ENCODE data around the gene E2F8. TPM values are rescaled to one million over a fixed set of nuclear protein-coding genes. Genes with fewer than 3 reads are reported as not detected.

The E2F8 gene
- polyA plus RNA-seq, 2 of the 4 experiments (the other 2 are of a cell fraction), result 5.7 to 7.4 TPM

DNA sequence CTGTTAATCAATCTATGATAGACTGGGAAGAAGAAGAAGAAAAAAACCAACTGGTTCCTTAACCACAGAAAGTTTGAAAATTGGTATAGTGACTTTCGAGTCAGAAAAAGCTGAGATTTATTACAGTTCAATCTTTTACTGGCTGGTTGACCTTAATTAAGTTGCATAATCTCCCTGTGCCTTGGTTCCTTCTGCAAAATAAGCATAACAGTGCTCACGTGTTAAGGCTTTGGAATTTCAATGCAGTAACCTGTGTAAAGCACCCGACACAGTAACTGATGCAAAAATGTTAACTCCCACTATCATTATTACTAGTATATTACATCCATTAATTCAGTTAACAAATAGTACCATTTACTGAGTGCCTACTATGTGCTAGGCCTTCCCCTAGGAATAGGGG lies 22.6 kb upstream of the E2F8 start:
- no peak overlapping the region for H3K27ac ChIP-seq
- POLR2A ChIA-PET, result no interaction called here

DNA sequence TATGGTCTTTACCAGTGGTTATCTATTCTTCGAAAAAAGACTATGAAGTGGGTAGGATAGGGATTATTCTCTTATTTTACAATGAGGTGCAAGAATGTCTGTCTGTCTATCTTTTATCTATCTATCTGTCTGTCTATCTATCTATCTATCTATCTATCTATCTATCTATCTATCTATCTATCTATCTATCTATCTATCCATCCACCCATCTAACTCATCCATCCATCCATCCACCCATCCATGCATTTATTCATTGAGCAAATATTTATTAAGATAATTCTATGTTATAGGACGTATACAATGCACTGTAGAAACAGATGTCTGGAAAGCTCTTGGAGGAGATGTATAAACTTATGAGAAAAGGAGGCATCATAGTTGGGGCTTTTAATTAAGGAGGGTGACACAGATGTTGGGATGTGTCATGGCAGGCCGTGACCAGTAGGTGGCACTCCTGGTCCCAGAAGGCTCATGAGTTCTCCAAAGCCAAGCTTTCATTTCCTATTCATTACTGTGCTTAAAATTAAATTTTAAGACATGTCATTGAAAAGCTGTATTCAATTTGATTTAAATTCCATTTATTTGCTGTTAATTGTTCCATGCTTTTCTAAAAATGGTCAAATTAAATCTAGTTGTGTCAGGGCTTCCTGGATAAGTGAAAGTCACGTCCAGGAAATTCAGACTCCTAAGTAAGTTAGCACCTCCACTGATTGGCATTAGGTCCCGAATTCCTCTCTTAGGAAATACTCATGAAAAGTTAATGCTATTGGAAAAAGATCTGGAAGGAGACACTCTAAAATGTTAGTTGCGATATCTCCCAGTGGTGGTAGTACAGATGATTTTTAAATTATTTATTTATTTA lies 19.0 kb upstream of the E2F8 start:
- peak; percentile 70 for FAIRE-seq
- 43% methylated on average over 6 of the region's 6 CpGs for whole genome bisulfite sequencing (ENCODE audit: missing lambda C conversion rate)
- DNase-seq (ENCODE audit: low read depth in 1 of 2, low spot score in 1 of 2), result peak; percentile 40 to 62
- Histone ChIP-seq H3K4me2 (peak overlapping the region; percentile 56; the same call in 2 of the 3 replicates), H3K4me1 (no peaks in the 10 kb centered on the region), H3K27ac (no peak overlapping the region), H3K4me3 (no peak overlapping the region), H3K9me3 (no peaks in the 10 kb centered on the region)
- ChIA-PET POLR2A (no interaction called here), CTCF (interaction anchor here (0.6 to 5.5 kb wide), 60 partner anchors 8 to 1511 kb away, joined by 3 to 104 read pairs (median 4); partner anchors contain the start of genes CSRP3 and ZDHHC13)
- TF ChIP-seq RAD21 (conservative IDR thresholded peaks at IDR 0.05 in 1 of 2, IDR thresholded peaks at IDR 0.05 in 1 of 2) (peak; percentile 83), ESRRA (IDR thresholded peaks at IDR 0.05; ENCODE audit: borderline replicate concordance, low read length) (no peak), ZFP36 (IDR thresholded peaks at IDR 0.05; ENCODE audit: borderline replicate concordance, partially characterized antibody) (no peak), SMC3 (IDR thresholded peaks at IDR 0.05) (peak; percentile 86), PHF8 (IDR thresholded peaks at IDR 0.05; ENCODE audit: borderline replicate concordance, low read depth) (no peak), POLR2A (IDR thresholded peaks at IDR 0.05; ENCODE audit: low read length) (no peak), CEBPB (IDR thresholded peaks at IDR 0.05) (no peak), NR3C1 (IDR thresholded peaks at IDR 0.05) (no peak)
- TF ChIP-seq, protein P1, sequence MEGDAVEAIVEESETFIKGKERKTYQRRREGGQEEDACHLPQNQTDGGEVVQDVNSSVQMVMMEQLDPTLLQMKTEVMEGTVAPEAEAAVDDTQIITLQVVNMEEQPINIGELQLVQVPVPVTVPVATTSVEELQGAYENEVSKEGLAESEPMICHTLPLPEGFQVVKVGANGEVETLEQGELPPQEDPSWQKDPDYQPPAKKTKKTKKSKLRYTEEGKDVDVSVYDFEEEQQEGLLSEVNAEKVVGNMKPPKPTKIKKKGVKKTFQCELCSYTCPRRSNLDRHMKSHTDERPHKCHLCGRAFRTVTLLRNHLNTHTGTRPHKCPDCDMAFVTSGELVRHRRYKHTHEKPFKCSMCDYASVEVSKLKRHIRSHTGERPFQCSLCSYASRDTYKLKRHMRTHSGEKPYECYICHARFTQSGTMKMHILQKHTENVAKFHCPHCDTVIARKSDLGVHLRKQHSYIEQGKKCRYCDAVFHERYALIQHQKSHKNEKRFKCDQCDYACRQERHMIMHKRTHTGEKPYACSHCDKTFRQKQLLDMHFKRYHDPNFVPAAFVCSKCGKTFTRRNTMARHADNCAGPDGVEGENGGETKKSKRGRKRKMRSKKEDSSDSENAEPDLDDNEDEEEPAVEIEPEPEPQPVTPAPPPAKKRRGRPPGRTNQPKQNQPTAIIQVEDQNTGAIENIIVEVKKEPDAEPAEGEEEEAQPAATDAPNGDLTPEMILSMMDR (IDR thresholded peaks at IDR 0.05), result peak; percentile 89
- peak; percentile 73 to 92; a peak in 5 of 6 replicates for ATAC-seq

More for the DNA sequence above, 22.6 kb upstream of the E2F8 start:
- TF ChIP-seq GATA3 (IDR thresholded peaks at IDR 0.05; ENCODE audit: borderline replicate concordance) (no peak), RARB (CRISPR knock-in tag; IDR thresholded peaks at IDR 0.05) (no peak), NFE2L2 (conservative IDR thresholded peaks at IDR 0.05; ENCODE audit: low read length) (no peak), KDM1A (IDR thresholded peaks at IDR 0.05; ENCODE audit: low read depth) (no peak), TFCP2L1 (CRISPR knock-in tag; IDR thresholded peaks at IDR 0.05) (no peak), BHLHE40 (IDR thresholded peaks at IDR 0.05; ENCODE audit: low read depth, low read length) (no peak), RCOR1 (IDR thresholded peaks at IDR 0.05; ENCODE audit: low read depth, low read length) (no peak), RFX5 (IDR thresholded peaks at IDR 0.05) (no peak), RNF2 (IDR thresholded peaks at IDR 0.05; ENCODE audit: borderline replicate concordance, low read depth) (no peak)
- TF ChIP-seq, protein P2, sequence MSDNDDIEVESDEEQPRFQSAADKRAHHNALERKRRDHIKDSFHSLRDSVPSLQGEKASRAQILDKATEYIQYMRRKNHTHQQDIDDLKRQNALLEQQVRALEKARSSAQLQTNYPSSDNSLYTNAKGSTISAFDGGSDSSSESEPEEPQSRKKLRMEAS (IDR thresholded peaks at IDR 0.05), result no peak
- DNase-seq (ENCODE audit: low read depth in 1 of 2, low spot score in 1 of 2) (no peak), ATAC-seq (no peak), FAIRE-seq (no peak)
- no peak overlapping the region for H3K4me2 ChIP-seq
- H3K4me3 ChIP-seq, result no peak overlapping the region
- CTCF ChIA-PET, result interaction anchor here (1.2 to 1.5 kb wide), 5 partner anchors 14 to 292 kb away, joined by 3 to 6 read pairs (median 4); no protein-coding TSS in a partner anchor
- no peaks in the 10 kb centered on the region for H3K4me1 ChIP-seq
- WGBS (ENCODE audit: missing lambda C conversion rate), result 62% methylated on average over 3 of the region's 3 CpGs
- H3K9me3 ChIP-seq, result no peaks in the 10 kb centered on the region

DNA sequence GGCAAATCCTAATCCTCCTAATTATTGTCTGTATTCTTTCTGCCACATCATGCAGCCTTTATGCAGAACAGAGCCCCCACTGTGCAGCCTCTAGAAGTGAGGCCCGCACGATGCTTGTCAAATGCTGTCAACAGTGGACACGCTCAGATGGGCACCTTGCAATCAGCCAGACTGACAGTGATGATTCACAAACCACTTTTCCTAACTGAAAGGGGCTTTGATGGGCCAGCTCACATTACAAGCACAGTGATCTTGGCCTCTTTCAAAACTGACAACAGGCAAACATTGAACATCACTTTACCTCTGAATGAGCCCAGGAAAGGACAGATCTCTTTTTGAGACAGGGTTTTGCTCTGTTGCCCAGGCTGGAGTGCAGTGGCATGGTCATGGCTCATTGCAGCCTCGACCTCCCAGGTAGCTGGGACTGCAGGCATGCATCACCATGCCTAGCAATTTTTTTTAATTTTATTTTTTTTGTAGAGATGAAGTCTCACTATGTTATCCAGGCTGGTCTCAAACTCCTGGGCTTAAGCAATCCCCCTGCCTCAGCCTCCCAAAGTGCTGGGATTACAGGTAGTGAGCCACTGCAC lies 18.0 kb upstream of the E2F8 start:
- H3K4me3 ChIP-seq, result no peak overlapping the region
- no peak overlapping the region for H3K4me2 ChIP-seq
- no peaks in the 10 kb centered on the region for H3K9me3 ChIP-seq
- no peak for ATAC-seq
- no peak for DNase-seq (ENCODE audit: low read depth in 1 of 2, low spot score in 1 of 2)
- POLR2A ChIA-PET, result no interaction called here
- CTCF ChIA-PET, result interaction anchor here (1.0 to 5.5 kb wide), 39 partner anchors 10 to 645 kb away, joined by 3 to 104 read pairs (median 5); partner anchors contain the start of genes CSRP3 and ZDHHC13
- no peaks in the 10 kb centered on the region for H3K4me1 ChIP-seq
- 44% methylated on average over 4 of the region's 4 CpGs for WGBS (ENCODE audit: missing lambda C conversion rate)
- FAIRE-seq, result no peak
- H3K27ac ChIP-seq, result no peak overlapping the region
- no peak for TF ChIP-seq HOXB13 (CRISPR knock-in tag; IDR thresholded peaks at IDR 0.05; ENCODE audit: low read depth)
- no peak for TF ChIP-seq EHF (CRISPR knock-in tag; IDR thresholded peaks at IDR 0.05)
- no peak for TF ChIP-seq TFCP2L1 (CRISPR knock-in tag; IDR thresholded peaks at IDR 0.05)
- TF ChIP-seq, protein P2 (IDR thresholded peaks at IDR 0.05), result no peak
- no peak for TF ChIP-seq EP300 (IDR thresholded peaks at IDR 0.05)
- TF ChIP-seq, protein P3, sequence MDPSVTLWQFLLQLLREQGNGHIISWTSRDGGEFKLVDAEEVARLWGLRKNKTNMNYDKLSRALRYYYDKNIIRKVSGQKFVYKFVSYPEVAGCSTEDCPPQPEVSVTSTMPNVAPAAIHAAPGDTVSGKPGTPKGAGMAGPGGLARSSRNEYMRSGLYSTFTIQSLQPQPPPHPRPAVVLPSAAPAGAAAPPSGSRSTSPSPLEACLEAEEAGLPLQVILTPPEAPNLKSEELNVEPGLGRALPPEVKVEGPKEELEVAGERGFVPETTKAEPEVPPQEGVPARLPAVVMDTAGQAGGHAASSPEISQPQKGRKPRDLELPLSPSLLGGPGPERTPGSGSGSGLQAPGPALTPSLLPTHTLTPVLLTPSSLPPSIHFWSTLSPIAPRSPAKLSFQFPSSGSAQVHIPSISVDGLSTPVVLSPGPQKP (IDR thresholded peaks at IDR 0.05; ENCODE audit: low read depth, low read length), result no peak
- TF ChIP-seq, protein P4, sequence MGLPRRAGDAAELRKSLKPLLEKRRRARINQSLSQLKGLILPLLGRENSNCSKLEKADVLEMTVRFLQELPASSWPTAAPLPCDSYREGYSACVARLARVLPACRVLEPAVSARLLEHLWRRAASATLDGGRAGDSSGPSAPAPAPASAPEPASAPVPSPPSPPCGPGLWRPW (IDR thresholded peaks at IDR 0.05), result no peak
- TF ChIP-seq RCOR1 (IDR thresholded peaks at IDR 0.05; ENCODE audit: low read depth, low read length), result no peak
- TF ChIP-seq EHMT2 (IDR thresholded peaks at IDR 0.05; ENCODE audit: low read depth), result no peak
- TF ChIP-seq JUN (IDR thresholded peaks at IDR 0.05), result no peak
- TF ChIP-seq HOXB5 (CRISPR knock-in tag; IDR thresholded peaks at IDR 0.05), result no peak
- TF ChIP-seq, protein P5, sequence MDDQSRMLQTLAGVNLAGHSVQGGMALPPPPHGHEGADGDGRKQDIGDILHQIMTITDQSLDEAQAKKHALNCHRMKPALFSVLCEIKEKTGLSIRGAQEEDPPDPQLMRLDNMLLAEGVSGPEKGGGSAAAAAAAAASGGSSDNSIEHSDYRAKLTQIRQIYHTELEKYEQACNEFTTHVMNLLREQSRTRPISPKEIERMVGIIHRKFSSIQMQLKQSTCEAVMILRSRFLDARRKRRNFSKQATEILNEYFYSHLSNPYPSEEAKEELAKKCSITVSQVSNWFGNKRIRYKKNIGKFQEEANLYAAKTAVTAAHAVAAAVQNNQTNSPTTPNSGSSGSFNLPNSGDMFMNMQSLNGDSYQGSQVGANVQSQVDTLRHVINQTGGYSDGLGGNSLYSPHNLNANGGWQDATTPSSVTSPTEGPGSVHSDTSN (IDR thresholded peaks at IDR 0.05), result no peak
